Suppressor macrophage treated with lipopolysaccharide for 4 hours (primary cell): ENCODE results near the gene KDM4B.

Experiments used
- DNase-seq: peaks from one replicate; pipeline ENCODE4 v3.0.0-alpha.2; 2020

The KDM4B gene

DNA sequence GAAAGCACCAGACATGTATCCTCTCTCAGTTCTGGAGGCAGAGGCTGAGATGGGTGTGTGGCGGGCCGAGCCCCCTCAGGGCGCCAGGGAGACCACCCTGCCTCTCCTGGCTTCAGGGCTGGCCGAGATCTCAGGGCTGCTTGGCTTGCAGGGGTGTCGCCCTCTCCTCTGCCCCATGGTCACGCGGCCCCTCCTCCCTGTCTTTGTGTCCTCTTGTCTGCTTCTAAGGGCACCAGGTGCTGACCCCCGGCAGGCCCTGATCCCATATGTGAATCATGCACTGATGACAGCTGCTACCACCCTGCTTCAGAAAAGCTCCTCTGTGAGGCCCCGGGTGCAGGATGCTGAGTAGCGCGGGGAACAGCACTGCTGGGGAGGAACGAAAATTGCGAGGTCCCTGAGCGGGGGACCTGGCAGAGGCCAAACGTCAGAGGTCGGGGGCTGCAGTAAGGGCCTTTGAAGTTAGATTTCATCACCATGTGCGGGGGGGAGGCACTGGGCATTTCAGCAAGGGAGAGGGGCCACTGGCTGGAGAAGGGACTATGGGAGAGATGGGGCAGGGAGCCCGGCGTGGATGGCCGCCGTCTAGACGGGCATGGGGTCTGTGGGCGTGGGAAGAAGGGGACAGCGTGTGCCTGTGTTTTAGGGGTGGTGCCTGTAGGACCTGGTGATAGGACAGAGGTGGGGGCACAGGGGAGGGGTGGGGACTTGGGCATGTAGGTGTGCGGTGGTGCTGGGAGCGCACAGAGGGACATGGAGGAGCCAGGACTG, 125.2 kb downstream of the KDM4B start:
- no peak for DNase-seq

DNA sequence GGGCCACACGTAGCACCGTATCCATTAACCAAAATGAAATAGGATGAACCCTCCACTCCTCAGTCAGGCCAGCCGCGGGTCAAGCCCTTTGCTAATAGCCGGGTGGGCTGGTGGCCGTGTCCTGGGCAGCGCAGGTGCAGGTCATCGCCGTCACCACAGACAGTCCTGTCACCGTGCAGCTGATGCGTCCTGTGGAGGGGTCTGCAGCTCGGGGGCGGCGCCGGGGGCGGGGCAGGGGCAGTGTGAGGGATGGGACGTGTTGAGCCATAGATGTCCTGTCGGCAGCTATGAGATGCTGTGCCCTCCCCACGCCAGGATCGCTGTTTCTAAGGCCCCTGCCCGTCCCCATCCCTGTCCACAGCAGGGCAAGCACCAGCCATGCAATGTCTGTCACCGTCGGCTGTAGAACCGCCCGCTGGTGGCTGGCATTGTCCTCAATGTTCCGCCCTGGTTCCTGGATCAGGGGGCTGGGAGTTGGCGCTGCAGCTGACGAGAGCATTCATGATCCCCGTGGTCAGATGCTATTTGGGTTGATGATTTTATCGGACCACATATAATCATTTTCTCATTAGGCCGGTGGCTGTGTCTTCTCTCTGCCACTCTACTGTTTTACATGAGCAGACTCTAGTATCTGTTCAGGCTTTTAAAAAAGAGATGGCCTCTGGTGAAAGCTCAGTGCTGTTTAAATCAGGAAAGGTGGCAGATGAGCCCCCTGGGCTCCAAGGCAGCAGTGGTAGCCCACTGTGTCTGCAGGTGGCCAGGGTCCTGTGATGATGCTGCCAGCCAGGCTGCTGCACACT, 126.1 kb downstream of the KDM4B start:
- no peak for DNase-seq

DNA sequence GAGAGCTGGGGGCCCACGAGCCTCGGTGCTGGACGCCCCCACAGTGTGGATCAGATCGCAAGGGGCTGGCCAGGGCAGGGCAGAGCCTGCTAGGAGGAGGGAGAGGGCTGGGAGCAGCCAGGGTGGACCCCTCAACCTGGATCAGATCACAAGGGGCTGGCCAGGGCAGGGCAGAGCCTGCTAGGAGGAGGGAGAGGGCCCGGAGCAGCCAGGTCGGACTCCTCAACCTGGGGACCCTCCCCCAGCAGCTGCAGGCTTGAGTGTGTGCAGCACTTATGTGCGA, 126.6 kb downstream of the KDM4B start:
- no peak for DNase-seq

DNA sequence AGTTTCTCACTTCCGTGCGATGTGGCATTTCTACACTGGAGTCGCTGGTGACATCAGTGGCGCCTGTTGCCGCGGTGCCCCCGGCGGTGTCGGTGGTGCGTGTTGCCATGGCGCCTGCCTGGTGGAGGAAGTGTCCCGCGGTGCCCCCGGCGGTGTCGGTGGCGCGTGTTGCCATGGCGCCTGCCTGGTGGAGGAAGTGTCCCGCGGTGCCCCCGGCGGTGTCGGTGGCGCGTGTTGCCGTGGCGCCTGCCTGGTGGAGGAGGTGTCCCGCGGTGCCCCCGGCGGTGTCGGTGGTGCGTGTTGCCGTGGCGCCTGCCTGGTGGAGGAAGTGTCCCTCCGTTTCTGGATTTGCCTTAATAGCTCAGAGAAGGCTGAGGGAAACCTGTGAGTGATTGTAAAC, 127.6 kb downstream of the KDM4B start:
- DNase-seq: no peak

DNA sequence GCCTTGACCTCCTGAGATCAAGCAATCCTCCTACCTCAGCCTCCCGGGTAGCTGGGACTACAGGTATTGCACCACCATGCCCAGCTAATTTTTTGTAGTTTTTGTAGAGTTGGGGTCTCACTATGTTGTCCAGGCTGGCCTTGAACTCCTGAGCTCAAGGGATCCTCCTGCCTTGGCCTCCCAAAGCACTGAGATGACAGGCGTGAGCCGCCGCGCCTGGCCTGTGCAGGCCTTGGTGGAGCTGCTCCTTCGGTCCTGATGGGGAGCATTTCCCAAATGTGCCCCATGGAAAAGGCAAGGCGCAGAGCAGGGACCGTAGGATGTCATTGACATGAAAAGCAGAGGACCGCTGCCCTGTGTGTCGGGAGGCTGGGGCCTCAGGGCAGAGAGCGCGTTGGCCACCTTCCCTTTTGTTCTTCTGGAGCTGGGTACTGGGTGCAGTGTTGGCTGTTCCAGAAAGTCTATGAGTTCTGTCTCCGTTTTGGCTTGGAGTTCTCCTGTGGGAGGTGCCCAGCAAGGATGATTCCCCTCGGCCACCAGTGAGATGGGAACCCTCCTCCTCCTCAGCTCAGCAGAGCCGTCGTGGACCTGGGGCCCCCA, 128.5 kb downstream of the KDM4B start:
- DNase-seq: no peak

DNA sequence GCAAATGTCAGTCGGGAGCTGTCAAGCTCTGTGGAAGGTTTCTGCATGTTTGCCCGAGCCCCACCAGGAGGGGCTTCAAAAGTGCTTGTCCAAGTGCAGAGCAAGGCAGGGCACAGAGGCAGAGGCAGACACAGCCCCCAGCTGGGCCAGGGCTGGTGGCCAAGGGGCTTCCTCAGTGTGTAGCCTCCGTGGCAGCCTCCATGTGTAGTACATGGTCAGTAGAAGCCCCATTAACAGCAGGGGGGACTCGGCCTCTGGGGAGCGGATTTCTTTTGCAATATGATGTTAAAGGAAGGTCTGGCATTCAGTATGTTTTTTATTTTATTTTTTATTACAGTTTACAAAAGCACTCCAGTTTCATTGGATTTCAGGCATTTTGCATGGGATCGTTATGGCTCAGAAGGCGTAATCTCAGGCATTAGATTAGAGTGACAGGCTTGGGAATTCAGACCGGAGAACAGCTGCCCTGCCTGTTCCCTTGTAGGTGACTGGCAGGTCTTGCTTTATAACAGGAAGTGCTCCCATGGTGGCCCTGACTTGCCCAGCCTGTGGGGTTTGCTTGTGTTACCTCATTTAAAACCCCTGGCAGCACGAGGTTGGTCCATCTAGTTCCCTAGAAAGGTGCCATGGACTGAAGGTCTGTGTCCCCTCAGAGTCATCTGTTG, 129.2 kb downstream of the KDM4B start:
- DNase-seq: no peak

DNA sequence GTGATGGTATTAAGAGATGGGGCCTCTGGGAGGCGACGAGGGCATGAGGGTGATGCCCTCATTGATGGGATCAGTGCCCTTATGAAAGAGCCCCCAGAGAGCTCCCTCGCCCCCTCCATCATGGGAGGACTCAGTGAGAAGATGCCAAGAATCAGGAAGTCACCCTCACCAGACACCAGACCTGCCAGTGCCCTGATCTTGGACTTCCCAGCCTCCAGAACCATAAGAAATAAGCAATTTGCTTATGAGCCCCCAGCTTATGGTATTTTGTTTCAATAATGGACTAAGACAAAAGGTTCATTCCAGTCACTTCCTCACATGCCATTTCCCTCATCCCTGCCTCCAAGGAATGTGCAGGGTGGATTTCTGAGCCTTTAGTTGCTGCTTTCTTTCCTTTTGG, 129.7 kb downstream of the KDM4B start:
- no peak for DNase-seq

DNA sequence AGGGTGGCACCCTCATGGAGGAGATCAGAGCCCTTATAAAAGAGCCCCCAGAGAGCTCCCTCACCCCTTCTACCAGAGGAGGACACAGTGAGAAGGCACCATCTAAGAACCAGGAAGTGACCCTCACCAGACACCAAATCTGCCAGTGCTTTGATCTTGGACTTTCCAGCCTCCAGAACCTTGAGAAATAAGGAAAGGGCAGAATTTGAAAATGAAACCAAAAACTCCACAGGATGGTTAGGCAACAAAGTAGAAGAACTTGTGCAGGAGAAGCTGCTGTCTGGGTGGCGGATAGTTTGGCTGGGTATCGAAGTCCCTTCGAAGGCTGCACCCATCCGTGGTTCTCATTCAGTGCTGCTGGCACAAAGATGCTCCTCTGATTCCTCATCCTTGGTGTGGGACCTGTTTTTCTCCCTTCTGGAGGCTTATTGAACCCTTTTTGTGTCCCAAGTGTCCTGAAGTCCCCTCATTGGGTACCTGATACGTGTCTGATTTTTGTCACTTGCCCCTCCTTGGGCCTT, 130.8 kb downstream of the KDM4B start:
- peak; percentile 66 for DNase-seq

DNA sequence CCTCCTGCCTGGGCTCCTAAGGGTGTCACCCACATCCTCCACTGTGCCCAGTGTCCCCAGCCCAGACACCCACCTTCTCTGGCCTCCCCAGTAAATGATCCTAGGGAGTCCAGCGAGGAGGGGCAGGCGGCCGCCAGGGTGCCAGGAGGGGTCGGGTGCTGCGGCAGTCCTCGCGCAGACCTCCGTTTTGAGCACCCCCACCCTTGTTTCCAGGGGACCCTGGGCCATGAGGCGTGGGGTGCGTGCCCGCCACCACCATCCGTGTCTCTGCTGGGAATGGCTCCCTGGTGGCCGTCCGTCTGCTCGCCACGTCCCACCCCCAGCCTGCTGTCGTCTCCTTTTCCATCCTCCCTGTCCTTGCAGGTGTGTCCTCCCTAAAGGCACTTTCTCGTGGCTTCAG, 133.0 kb downstream of the KDM4B start:
- DNase-seq: no peak

DNA sequence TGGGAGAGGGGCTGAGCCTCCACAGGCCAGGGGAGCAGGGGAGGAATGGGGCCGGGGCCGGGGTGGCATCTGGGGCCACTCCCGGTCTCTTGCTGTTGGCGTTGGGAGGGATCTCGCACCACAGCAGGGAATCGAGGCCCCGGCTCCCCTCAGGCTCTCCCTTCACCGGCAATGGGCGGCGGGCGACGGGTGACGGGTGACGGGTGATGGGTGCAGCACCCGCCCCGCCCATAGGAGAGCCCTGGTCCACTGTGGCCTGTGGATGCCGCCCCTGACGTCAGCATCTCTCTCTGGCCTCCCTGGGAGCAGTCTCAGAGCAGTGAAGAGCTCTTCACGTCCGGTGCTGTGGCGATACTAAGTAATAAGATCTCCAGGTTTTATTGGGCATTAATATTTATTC, 133.6 kb downstream of the KDM4B start:
- DNase-seq: no peak

DNA sequence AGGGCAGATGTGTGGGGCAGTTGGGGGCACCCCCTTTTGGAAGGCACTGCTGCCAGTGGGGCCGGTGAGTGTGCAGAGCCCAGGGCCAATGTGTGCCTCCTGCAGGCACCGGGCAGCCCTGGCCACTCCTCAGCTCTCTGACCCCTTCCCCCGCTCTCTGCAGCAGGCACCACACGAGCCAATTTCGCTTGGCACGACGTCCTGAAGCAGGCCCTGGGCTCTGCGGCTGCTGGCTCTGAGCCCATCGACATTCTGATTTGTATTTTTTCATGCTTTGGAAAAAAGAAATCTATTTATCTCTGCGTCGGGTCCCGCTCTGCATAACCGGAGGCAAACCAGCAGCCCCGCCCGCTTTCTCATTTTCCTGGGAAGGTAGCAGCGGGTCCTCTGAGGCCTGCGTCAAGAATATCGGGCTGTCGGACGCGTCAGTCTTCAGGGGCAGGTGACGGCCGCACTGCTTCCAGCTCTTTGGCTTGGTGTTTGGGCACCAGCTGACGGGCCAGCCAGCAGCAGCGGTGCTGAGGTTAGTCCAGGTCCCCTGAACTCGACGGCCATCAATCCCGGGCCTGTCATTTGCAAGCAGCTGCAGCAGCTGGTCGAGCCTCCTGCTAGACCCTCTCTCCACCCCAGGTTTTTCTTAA, 134.3 kb downstream of the KDM4B start:
- no peak for DNase-seq

DNA sequence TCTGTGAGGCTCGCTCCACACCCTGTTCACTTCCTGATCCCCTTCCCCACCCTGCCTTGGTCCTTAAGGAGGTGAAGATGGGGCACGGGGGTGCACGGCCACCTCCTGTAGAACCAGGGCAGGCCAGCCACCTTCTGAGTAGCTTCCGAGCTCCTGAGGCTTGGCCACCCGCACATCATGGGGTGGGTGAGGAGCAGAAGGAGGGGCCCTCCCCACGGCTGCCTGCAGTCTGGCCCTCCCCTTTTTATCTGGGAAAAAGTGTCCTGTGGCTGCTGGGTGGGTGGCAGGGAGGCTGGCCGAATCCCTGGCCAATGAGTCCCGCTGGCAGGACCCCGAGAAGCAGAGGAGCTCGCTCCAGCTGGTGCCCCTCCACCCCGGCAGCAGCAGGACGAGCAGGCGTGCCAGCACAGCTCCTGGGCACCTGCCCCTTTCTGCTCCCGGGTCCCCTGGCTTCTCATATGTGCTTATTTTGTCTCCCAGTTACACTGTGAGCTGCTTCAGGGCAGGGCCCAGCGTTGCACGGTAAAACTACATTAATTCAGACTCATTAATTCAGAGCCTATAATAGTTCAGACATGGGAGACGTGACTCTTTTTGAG, 135.0 kb downstream of the KDM4B start:
- no peak for DNase-seq

DNA sequence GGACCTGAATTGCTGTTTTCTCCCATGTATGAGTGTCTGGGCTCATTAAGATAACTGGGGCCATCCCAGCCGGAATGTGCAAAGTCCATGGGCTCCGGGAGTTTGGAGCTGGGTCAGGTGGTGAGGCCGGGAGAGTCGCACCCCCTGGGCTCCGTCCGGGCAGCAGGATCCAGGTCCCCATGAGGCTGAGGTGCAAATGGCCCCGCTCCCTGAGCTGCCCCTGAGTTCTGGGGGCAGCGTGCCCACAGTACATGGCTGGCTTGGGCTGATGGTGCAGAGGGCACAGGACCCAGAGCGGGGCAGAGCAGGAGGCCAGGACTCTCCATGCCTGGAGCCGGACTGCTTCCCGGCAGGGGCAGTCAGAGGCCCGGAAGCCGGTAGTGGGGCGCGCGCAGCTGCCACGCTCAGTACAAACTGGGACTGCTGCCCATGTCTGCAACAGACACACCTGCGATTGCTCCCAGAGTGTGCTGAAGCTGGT, 136.0 kb downstream of the KDM4B start:
- DNase-seq: no peak

DNA sequence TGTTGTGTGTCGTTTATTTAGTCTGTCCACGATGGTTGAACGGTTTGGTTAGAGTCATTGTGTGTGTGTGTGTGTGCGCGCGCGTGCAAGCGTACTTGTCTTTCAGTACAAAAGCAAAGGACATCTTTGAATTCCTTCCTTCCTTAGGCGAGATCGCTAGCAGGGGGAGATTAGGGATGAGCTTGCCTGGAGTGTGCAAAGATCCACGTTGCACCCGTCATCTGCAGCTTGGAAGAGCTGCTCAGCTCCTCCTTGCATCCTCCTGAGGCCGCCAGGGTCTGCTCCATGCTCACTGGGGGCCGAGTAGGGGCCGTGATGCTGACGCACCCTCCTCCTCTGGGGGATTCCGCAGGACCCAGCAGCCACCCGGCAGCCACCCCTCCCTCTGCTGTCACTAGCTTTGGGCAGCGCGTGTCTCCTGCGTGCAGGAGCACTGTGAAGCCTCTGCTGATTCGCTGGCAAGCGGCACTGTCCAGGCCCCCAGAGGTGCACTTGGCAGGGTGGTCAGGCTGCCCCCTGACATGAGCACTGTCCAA, 137.3 kb downstream of the KDM4B start:
- DNase-seq: no peak

DNA sequence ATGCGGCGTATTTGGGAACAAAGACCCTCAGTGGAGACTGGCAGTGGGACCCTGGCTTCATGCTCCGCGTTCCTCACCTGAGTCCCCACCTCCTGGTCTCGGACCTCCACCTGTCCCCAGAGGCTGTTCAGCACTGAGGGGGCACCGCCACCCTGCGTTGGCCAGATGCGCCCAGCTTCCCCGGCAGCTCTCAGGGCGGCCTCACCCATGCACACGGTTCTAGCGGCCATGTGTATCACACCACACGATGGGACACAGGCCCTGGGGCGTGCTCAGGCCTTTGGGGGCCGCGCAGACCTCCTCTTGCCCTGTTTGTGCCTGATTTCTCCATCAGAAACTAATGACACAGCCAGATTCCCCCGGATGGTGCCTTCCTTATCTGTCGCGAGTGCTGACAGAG, 138.1 kb downstream of the KDM4B start:
- no peak for DNase-seq

DNA sequence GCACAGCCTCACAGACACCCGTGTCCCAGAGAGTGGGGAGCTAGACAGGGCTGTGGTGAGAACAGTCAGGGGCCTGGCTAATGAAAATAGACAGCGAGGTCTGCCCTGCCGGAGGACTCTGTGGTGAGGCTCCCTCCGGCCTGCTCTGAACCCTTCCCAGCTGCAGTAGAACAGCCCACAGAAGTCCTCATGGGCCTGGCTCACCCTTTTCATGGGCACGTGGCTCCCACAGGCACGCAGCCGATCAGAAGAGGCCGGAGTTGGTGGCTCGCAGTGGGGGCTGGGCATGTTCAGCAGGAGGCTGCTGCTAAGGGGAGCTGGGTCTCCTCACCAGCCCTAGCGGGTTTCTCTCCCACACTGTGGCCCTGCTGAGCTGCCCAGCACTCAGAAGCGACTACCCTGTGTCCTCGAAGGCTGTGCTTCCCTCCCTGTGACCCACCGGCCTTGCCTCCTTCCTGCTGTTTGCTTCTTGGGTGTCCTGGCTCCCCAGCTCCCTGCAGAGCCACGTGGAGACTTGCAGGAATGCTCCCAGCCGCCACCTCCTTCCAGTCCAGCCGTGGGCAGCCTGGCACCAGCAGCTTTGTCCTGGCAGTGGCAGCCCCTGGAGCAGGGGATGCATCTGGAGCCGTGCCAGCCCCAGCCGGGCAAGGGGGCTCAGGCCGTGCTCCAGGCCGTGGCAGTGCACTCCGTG, 138.7 kb downstream of the KDM4B start:
- DNase-seq: no peak

DNA sequence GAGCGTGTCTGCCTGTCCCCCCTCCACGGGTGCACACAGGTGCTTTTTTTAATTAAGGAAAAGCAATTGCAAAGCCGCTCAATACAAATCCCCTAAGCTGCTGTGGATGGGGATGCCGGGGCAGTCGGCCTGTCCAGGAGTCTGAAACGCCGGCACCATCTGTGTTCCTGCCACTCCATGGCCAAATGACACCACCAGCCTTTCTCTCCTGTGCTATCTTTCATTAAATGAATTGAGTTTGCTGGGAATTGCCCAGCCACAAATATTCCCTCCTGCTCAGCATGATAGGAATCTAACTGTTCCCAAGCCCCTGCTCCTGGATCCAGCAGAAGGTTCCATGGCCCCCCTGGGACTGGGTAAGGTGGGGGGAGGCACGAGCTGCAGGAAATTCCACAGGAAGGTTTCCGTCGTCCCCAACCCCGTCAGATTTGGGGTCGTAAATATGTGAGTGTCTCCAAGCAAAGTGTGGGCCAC, 139.2 kb downstream of the KDM4B start:
- DNase-seq: no peak

DNA sequence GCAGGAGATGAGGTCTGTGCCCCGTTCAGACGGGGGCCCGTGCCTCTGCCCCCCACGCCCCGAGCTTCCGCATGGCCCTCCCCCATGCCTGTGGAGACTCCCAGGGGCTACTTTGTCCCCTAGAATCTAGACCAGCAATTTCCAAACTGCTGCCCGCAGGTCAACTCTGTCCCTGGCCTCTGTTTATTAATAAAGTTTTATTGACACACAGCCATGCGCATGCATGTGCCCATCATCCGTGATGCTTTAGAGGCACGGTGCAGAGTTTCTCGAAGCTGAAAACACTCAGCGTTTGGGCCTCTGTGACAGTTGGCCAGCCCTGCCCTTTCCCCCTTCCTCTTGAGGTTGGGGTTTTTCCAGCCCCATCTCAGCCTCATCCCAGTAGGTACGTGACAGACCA, 140.0 kb downstream of the KDM4B start:
- no peak for DNase-seq

DNA sequence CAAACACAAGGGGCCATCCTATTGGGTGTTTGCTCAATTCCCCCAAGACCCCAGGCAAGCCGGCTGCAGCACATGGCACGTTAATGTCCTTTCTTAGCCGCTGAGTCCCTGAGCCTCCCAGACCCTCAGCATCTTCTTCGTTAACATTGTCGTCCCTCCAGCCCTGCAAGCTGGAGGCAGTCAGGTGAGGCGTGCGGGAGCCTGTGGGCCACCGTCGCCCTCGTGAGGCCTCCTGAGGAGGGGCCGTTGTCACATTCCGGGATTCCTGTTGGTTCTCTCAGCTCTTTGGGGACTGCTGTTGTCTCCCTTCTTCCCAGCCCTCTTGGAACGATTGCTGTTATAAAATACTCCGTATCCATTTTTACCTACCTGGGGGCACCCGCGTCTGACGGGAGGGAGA, 140.6 kb downstream of the KDM4B start:
- no peak for DNase-seq

DNA sequence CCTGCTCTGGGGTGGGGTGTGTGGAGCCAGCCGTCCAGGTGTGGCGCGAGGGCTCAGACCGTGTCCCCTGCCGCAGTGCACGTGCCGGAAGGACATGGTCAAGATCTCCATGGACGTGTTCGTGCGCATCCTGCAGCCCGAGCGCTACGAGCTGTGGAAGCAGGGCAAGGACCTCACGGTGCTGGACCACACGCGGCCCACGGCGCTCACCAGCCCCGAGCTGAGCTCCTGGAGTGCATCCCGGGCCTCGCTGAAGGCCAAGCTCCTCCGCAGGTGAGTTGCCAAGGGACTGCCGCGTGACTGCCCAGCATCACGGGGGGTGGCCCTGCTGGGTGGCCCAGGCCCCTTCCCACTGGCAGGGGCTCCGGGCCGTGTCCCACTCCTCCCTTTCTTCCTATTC, 141.6 kb downstream of the KDM4B start:
- DNase-seq: no peak

DNA sequence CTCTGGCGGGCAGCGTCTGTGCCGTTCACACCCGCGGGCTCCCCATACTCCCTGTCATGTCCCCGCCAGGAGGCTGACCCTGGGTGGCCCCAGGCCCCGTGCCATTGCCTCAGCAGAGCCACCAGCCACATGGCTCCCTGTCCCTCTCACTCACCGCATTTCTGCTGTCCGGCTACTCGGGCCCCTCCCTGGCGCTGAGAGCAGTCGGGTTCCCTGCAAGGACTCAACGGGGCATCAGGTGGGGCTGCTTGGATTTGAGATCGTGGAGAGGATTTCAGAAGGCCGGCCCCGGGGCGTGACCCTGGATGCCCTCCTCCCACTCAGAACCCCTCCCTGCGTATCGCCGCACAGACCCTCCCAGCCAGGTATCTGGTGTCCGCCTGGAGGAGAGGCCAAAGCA, 142.1 kb downstream of the KDM4B start:
- no peak for DNase-seq
